Stimulated activated CD8-positive, alpha-beta memory T cell treated with anti-CD3 and anti-CD28 coated beads, Interleukin-4, amount 100 ng/mL, for 4 hours (primary cell): ENCODE results near the gene SMAD7.

ENCODE experiments used
- DNase-seq, 2 donors: peaks; one replicate each; pipeline ENCODE4 v3.0.0-alpha.2; 2020; ENCODE audit warnings: low read depth in 2 of 2, low spot score in 1 of 2

SMAD7 gene

DNA sequence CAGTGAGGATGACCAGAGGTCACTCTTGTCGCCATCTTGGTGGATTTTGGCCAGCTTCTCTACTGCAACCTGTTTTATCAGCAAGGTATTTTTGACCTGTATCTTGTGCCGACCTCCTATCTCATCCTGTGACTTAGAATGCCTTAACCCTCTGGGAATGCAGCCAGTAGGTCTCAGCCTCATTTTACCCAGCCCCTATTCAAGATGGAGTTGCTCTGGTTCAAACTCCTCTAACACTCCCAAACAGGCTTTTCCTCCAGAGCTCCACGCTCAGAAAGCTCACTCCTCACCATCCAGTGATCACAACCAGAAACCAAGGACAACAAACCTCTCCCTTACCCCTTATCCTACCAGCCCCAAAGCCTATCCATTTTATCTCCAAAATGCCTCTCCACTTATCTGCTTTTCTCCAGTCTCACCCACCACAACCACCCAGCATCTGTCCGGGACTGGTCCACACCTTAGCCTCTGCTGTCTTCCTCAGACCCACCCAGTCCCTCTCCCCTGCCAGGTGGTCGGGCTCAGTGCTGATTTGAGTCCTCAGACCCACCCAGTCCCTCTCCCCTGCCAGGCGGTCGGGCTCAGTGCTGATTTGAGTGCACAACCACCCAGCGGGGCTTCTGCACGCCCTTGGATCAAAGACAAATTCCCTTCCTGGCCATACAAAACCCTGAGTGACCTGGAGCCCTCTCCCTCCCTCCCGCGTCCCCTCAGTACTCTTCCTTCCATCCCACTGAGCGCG, 11.7 kb upstream of the SMAD7 start:
- no peak for DNase-seq

- DNase-seq, result no peak
Observed at GRCh38 chr18:48961547-48961946, 10.8 kb upstream of the SMAD7 start.

- no peak for DNase-seq
Observed at GRCh38 chr18:48959921-48960920, 9.5 kb upstream of the SMAD7 start.

GRCh38 chr18:48959551-48959920, 8.8 kb upstream of the SMAD7 start:
- DNase-seq, result no peak

DNA sequence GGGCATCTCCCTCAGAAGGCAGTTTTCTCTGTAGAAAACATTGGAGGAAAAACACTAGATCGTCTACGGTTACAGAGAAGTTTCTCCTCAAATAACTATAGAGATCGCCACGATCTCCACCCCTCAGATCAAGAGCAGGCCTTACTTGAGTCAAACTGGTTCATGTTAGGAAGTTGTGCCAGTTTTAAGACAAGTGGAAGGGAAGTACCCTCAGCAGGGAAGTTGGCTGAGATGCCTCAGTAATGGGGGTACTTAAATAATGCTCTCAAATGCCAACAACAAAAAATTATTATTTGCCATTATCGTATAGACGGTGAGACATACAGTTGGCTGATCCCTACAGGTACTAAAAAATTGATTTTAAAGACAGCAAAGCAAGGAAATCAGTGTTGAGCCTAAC, 8.2 kb upstream of the SMAD7 start:
- no peak for DNase-seq

DNA sequence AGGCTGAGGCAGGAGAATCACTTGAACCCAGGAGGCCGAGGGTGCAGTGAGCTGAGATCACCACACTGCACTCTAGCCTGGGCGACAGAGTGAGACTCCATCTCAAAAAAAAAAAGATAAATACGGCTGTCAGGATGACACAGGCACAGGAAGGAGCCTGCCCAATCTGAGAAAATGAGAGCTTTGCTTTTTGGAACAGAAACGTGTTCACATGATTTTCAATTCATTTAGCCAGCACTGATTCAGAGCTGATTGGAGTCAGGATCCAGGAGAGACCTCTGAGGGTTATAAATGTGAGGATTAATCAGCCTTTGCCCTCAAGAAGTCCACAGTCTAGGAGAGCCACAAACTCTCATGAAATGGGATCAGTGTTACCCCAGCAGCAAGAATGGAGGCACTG, 6.9 kb upstream of the SMAD7 start:
- DNase-seq, result no peak

GRCh38 chr18:48957136-48957535, 6.4 kb upstream of the SMAD7 start:
- DNase-seq, result no peak

DNA sequence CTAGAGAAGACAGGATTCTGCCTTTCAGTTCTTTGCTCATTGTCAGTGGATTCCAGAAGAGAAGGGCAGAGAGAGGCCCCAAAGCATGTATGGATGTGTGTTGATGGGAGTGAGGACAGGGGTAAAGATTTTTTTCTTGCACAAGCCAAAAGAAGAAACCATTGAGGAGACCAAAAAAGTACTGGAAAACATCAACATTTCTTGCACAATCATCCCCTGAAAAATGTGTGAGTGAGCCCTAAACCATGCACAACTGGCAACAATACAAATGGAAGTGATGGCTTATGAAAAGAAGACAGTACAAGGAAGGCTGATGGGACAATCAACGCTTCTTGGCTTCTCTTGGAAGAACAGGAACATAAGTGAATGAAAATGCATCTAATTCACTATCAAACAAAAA, 5.6 kb upstream of the SMAD7 start:
- DNase-seq, result no peak

DNA sequence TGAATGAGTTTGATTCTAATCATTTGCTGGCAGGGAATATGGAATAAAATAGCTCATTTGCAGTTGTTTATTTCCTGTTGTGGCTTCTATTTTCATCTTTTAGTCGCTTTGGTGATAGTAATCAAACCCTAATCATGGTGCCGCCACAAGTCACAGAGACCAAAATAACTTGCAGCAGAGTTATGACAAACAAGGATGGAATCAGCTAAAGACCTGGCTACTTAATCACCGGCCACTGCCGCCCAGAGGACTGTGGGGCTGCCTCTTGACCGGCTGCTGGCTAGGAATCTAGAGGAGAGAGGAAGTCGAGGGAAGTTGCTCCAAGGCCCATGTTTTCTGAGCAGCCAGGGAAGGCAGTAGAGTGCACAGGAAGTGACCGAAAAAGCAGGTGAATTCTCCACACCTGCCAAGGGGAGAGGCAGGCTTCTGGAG, 5.1 kb upstream of the SMAD7 start:
- DNase-seq, result no peak

DNA sequence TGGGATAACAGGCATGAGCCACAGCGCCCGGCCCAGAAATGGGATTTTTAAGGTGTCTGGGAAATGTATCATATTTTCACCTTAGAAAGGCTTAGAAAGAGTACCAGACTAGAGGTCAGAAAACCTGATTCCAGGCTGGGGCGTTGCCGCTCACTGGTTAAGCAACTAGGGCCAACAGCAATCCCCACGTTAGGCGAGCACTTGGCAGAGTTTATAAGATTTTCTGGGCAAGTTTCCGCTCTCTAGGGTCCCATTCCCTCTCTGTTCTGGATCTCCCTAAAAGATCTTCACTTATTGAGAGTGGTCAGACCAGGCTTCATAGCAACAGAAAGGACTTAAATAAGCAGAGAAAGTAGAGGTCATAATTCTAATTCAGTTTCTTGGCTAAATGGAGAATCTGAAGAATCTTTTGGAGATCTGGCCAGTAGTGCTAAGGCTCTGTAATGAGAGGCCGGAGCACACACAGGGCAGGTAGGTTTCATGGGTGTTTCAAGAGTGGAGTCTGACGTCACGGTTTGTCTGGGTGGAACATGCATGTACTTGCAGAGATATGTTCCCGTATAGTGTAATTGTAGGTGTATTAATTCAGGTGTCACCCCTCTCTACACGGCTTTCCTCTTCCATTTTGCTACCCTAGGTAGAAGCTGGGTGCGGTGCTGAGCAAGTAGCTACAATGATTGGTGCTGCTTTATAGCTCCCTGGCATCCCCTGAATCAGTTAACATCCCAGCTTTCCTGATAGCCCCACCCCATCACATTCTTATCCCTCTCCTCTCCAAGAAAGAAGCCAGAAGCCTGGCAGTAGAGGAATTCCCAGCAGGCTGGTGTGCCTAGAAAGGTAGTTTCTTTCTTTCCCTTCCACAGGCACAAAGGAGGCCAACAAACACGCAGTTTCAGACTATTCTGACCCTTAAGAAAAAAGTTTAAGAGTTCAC, 4.4 kb upstream of the SMAD7 start:
- DNase-seq, result no peak

DNA sequence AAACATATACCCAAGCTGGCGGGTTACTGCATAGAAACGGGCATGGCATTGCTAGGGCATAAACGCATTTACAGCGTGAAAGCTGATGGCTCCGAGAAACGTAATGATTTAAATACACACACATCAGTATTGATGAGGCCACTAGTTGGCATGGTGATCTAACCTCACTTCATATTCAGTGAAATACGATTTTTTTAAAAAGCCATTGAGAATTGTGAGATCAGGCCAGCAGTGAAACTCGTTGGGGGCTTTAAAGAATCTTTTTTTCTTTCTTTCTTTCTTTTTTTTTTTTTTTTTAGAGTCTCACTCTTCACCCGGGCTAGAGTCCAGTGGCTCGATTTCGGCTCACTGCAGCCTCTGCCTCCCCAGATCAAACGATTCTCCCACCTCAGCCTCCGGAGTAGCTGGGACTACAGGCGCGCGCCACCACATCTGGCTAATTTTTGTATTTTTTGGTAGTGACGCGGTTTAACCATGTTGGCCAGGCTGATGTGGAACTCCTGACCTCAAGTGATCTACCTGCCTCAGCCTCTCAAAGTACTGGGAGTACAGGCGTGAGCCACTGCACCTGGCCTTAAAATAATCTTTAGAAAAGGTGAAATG, 2.4 kb upstream of the SMAD7 start:
- DNase-seq, result no peak

DNA sequence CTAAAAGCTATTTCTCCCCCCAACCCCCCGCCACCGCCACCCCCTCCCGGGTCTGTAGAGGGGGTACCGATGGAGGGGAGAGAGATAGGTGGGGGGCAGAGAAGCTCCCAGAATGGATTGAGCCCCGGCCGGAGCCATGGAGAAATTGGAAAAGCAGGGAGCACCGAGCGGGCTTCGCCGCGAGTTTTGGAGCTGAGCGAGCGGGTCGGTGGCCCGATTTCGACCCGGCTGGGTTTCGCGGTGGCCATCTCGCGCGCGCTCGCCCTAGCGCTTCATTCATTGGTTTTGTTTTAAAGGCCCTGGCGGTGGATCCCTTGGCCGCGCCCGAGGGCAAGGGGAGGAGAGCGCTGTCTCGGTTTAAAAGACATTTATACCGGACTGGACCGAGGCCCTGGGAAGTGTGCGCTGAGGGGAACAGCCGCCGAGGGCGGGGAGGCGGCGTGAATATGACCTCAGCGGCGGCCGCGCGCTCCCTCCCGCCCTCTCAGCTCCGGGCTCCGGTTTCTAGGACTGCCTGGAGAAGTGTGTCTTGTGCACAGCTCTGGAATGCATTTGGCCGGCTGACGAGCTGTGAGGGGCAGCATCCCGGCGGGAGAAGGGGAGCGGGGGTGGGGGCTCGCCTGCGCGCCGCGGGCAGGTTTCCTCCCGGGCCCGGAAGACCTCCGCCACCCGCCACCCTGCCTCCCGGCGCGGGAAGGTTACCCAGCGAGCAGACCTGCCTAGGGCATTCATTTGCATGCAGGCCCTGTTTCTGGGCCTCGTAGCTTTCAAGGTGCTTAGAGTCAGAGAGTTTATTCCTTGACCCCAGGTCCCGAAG, 1.7 kb upstream of the SMAD7 start:
- no peak for DNase-seq

GRCh38 chr18:48951448-48952286, 902 bp upstream of the SMAD7 start:
- peak; percentile 50 to 67 for DNase-seq

- no peak for DNase-seq
Observed at GRCh38 chr18:48949606-48950535, 894 bp downstream of the SMAD7 start.

DNA sequence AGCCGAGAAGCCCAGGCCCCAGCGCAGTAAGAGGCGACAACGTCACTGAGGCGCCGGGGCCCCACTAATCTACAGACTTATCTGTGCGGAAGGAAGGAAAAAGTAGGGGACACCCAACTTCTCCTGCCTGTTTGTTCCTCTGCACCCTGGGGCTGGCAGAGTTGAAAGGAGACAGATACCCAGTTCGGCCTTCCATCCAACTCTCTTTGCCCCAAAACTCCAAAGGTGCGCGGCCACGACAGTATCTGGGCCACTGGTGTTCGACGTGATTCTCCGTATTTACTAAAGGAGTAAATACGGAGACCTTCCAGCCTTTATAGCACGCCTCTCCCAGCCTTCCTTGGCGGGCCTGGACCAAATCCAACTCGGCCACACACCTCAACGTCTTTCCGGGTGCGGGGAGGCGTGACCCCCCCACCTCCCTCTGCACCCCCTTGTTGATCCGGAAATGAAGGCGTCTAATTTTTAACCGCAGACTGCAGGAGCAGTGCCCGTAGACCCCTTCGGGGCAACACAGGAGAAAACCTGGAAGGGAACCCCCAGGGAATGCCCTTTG, 1.6 kb downstream of the SMAD7 start:
- no peak for DNase-seq

- DNase-seq, result no peak
Observed at GRCh38 chr18:48948112-48949049, 2.4 kb downstream of the SMAD7 start.

- no peak for DNase-seq
Observed at GRCh38 chr18:48947560-48947959, 3.2 kb downstream of the SMAD7 start.
